GM06990 (cell line): ENCODE measurements around the gene KLF13.

Experiments
- DNase-seq: peaks from one replicate; pipeline ENCODE4 v3.0.0-alpha.2; 2011; ENCODE audit not compliant: insufficient read length; ENCODE audit errors: extremely low read depth
- H3K27me3 ChIP-seq: replicated peaks from 2 replicates; pipeline ENCODE4 v1.6.0; 2011; ENCODE audit warnings: low read length; ENCODE audit not compliant: control insufficient read depth, insufficient read depth
- H3K36me3 ChIP-seq: 2 replicates; pipeline ENCODE4 v1.5.1; 2011; ENCODE audit warnings: low read length; ENCODE audit not compliant: control insufficient read depth, insufficient read depth
- H3K4me3 ChIP-seq: replicated peaks from 2 replicates; pipeline ENCODE4 v1.5.1; 2011; ENCODE audit warnings: low read depth, mild to moderate bottlenecking, control low read depth, low read length
- CTCF ChIP-seq: IDR thresholded peaks from 2 replicates; pipeline ENCODE4 v1.5.1; 2011; ENCODE audit warnings: low read length, control low read depth, mild to moderate bottlenecking, inconsistent platforms; ENCODE audit not compliant: insufficient read depth, poor library complexity, severe bottlenecking

Gene KLF13

GRCh38 chr15:31384568-31384967 is 57.9 kb downstream of the KLF13 start:
- H3K4me3 ChIP-seq, result no peak overlapping the region
- no peak for TF ChIP-seq CTCF
- no peaks in the 10 kb centered on the region for H3K27me3 ChIP-seq
- no peak for DNase-seq
- no peaks in the 10 kb centered on the region for H3K36me3 ChIP-seq

GRCh38 chr15:31385736-31386135 is 59.1 kb downstream of the KLF13 start:
- no peak for TF ChIP-seq CTCF
- Histone ChIP-seq H3K27me3 (no peaks in the 10 kb centered on the region), H3K4me3 (no peak overlapping the region), H3K36me3 (no peaks in the 10 kb centered on the region)
- no peak for DNase-seq

- Histone ChIP-seq H3K27me3 (no peaks in the 10 kb centered on the region), H3K4me3 (no peak overlapping the region), H3K36me3 (no peaks in the 10 kb centered on the region)
- no peak for DNase-seq
- no peak for TF ChIP-seq CTCF
Measured at GRCh38 chr15:31387092-31387478, 60.5 kb downstream of the KLF13 start.

- no peaks in the 10 kb centered on the region for H3K27me3 ChIP-seq
- DNase-seq, result no peak
- no peak for TF ChIP-seq CTCF
Measured at GRCh38 chr15:31387479-31388118, 61.0 kb downstream of the KLF13 start.

GRCh38 chr15:31389576-31389975 is 62.9 kb downstream of the KLF13 start:
- Histone ChIP-seq H3K36me3 (no peaks in the 10 kb centered on the region), H3K27me3 (no peaks in the 10 kb centered on the region; the same call in 1 of the 2 replicates), H3K4me3 (no peak overlapping the region)
- DNase-seq, result no peak
- TF ChIP-seq CTCF, result no peak

More at GRCh38 chr15:31387479-31388118, 61.0 kb downstream of the KLF13 start:
- Histone ChIP-seq H3K4me3 (no peak overlapping the region), H3K36me3 (no peaks in the 10 kb centered on the region)

GRCh38 chr15:31390029-31390428 is 63.4 kb downstream of the KLF13 start:
- Histone ChIP-seq H3K36me3 (no peaks in the 10 kb centered on the region), H3K27me3 (no peaks in the 10 kb centered on the region; the same call in 1 of the 2 replicates)
- no peak for TF ChIP-seq CTCF

More at GRCh38 chr15:31390029-31390428, 63.4 kb downstream of the KLF13 start:
- H3K4me3 ChIP-seq, result no peak overlapping the region
- no peak for DNase-seq
